PC-3 (cell line): Measurements from ENCODE around the gene KRT12. TPM values are rescaled to one million over a fixed set of nuclear protein-coding genes. Genes with fewer than 3 reads are reported as not detected.

Experiments used
- ATAC-seq: fragments of 200-7000 bp; cut with Tn5 transposase; 2 replicates; pipeline ENCODE4 v1.9.1; 2020; ENCODE audit warnings: mild to moderate bottlenecking, moderate library complexity
- BruUV-seq: library from RNA; stranded (reverse); fragments of 400-500 nt; replicated peaks from 2 replicates; lab custom pipeline; 2021; lab: Mats Ljungman, UMichigan
- CTCF ChIA-PET: fragments of 300-600 bp; sonication (Branson Sonifier 250); formaldehyde crosslinking; loops from one replicate; lab custom pipeline; 2022; ENCODE audit warnings: antibody characterized with exemption; lab: Charles Lee
- POLR2A ChIA-PET: fragments of 300-600 bp; sonication (Branson Sonifier 250); formaldehyde crosslinking; loops from one replicate; lab custom pipeline; 2022; ENCODE audit warnings: antibody characterized with exemption; ENCODE audit not compliant: unreplicated experiment; lab: Charles Lee
- DNase-seq: peaks from one replicate; pipeline ENCODE4 v3.0.0-alpha.2; 2015
- H2AFZ ChIP-seq: fragments of 300-600 bp; sonication (generic); 2 replicates; pipeline ENCODE4 v1.6.0; 2016; ENCODE audit warnings: antibody characterized with exemption, low read length
- H3F3A ChIP-seq: fragments of 300-600 bp; sonication (generic); one replicate; pipeline ENCODE4 v1.6.0; 2017; ENCODE audit warnings: antibody characterized with exemption, low read length, control low read depth, mild to moderate bottlenecking; ENCODE audit not compliant: unreplicated experiment
- H3K27ac ChIP-seq: fragments of 300-600 bp; sonication (generic); 2 replicates; pipeline ENCODE4 v1.5.1; 2016; ENCODE audit warnings: mild to moderate bottlenecking, low read length
- H3K27me3 ChIP-seq: fragments of 300-600 bp; sonication (generic); 2 replicates; pipeline ENCODE4 v1.6.1; 2016; ENCODE audit warnings: low read length, mixed read lengths
- H3K36me3 ChIP-seq: fragments of 300-600 bp; sonication (generic); 2 replicates; pipeline ENCODE4 v1.6.1; 2016; ENCODE audit warnings: low read depth, mixed run types, low read length, mixed read lengths
- H3K4me1 ChIP-seq: fragments of 300-600 bp; sonication (generic); 2 replicates; pipeline ENCODE4 v1.5.1; 2016; ENCODE audit warnings: low read length; ENCODE audit not compliant: insufficient read depth
- H3K4me2 ChIP-seq: fragments of 300-600 bp; sonication (generic); 2 replicates; pipeline ENCODE4 v1.6.0; 2016; ENCODE audit warnings: low read length
- H3K4me3 ChIP-seq: fragments of 300-600 bp; sonication (generic); 2 replicates; pipeline ENCODE4 v1.5.1; 2016; ENCODE audit warnings: mild to moderate bottlenecking, low read length, mixed read lengths
- H3K79me2 ChIP-seq: fragments of 300-600 bp; sonication (generic); 2 replicates; pipeline ENCODE4 v1.6.1; 2017; ENCODE audit warnings: low read length, mixed read lengths
- H3K9ac ChIP-seq: fragments of 300-600 bp; sonication (generic); 2 replicates; pipeline ENCODE4 v1.6.0; 2016; ENCODE audit warnings: mild to moderate bottlenecking, low read length
- H3K9me2 ChIP-seq: fragments of 300-600 bp; sonication (generic); replicated peaks from 2 replicates; pipeline ENCODE4 v1.6.1; 2016; ENCODE audit warnings: mixed run types, low read length, mixed read lengths
- H3K9me3 ChIP-seq: fragments of 300-600 bp; sonication (generic); 2 replicates; pipeline ENCODE4 v1.6.1; 2016; ENCODE audit warnings: low read length, mixed read lengths
- H4K20me1 ChIP-seq: fragments of 300-600 bp; sonication (generic); 2 replicates; pipeline ENCODE4 v1.6.1; 2016; ENCODE audit warnings: low read length, mixed read lengths
- EZH2 ChIP-seq: fragments of 300-600 bp; sonication (generic); IDR thresholded peaks from one replicate; pipeline ENCODE4 v1.6.1; 2017; ENCODE audit warnings: antibody characterized with exemption, mild to moderate bottlenecking, low read length; ENCODE audit not compliant: unreplicated experiment
- EZH2phosphoT487 ChIP-seq: fragments of 300-600 bp; sonication (generic); IDR thresholded peaks from 2 replicates; pipeline ENCODE4 v1.6.1; 2018; ENCODE audit warnings: mild to moderate bottlenecking, antibody characterized with exemption, low read length, borderline replicate concordance
- intact Hi-C: fragments of 100-400 bp; cut with micrococcal nuclease; formaldehyde crosslinking; loops from 2 replicates; pipeline ENCODE4 v1.9.0; 2023
- total RNA-seq: library from RNA; depleted of rRNA; stranded (reverse); fragments of >200 nt; gene quantifications from 2 replicates; pipeline ENCODE4 v1.2.3, GENCODE V29; 2014
- TF ChIP-seq, protein P1 (sequence below): fragments of 300-600 bp; sonication (generic); conservative IDR thresholded peaks from 2 replicates; pipeline ENCODE4 v1.5.1; 2017; ENCODE audit warnings: antibody characterized with exemption, low read depth, mild to moderate bottlenecking, low read length

Gene KRT12
- total RNA-seq, 1 experiment from 2014 or later: not detected

GRCh38 chr17:40850293-40850972, 16.6 kb downstream of the KRT12 start:
- peaks cover 41% of the 10 kb centered on the region for H3K4me1 ChIP-seq
- H3K27me3 ChIP-seq: no peaks in the 10 kb centered on the region
- H3K9me2 ChIP-seq: no peaks in the 10 kb centered on the region
- no peaks in the 10 kb centered on the region for H3K36me3 ChIP-seq
- no TSS peak for BruUV-seq
- ChIA-PET POLR2A (no interaction called here), CTCF (no interaction called here)
- no peak overlapping the region for H3K4me3 ChIP-seq
- DNase-seq (peak; percentile 51), ATAC-seq (no peak)
- intact Hi-C loops: loop anchor here (10.0 kb wide), 1 partner anchor 814 kb away; no protein-coding TSS in a partner anchor
- H4K20me1 ChIP-seq: no peaks in the 10 kb centered on the region
- H3K27ac ChIP-seq: peak overlapping the region; percentile 62
- no peaks in the 10 kb centered on the region for H3F3A ChIP-seq
- no peak overlapping the region for H2AFZ ChIP-seq
- H3K79me2 ChIP-seq: no peaks in the 10 kb centered on the region
- H3K4me2 ChIP-seq: 0 out of 2 replicates have a peak overlapping the region, but pooled peaks have one; percentile 21
- peak overlapping the region; percentile 9; the same call in 1 of the 2 replicates for H3K9ac ChIP-seq
- TF ChIP-seq, protein P1, sequence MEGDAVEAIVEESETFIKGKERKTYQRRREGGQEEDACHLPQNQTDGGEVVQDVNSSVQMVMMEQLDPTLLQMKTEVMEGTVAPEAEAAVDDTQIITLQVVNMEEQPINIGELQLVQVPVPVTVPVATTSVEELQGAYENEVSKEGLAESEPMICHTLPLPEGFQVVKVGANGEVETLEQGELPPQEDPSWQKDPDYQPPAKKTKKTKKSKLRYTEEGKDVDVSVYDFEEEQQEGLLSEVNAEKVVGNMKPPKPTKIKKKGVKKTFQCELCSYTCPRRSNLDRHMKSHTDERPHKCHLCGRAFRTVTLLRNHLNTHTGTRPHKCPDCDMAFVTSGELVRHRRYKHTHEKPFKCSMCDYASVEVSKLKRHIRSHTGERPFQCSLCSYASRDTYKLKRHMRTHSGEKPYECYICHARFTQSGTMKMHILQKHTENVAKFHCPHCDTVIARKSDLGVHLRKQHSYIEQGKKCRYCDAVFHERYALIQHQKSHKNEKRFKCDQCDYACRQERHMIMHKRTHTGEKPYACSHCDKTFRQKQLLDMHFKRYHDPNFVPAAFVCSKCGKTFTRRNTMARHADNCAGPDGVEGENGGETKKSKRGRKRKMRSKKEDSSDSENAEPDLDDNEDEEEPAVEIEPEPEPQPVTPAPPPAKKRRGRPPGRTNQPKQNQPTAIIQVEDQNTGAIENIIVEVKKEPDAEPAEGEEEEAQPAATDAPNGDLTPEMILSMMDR: no peak
- no peak for TF ChIP-seq EZH2phosphoT487
- TF ChIP-seq EZH2: no peak
- no peaks in the 10 kb centered on the region for H3K9me3 ChIP-seq

GRCh38 chr17:40849723-40850122, 17.3 kb downstream of the KRT12 start:
- Histone ChIP-seq H3K9me3 (no peaks in the 10 kb centered on the region), H3K4me1 (peaks cover 40% of the 10 kb centered on the region), H3K27me3 (no peaks in the 10 kb centered on the region), H3K9ac (peak overlapping the region; percentile 9; the same call in 1 of the 2 replicates), H3K4me3 (no peak overlapping the region), H3K79me2 (no peaks in the 10 kb centered on the region), H3F3A (no peaks in the 10 kb centered on the region), H3K27ac (peak overlapping the region; percentile 62), H3K36me3 (no peaks in the 10 kb centered on the region), H4K20me1 (no peaks in the 10 kb centered on the region), H3K9me2 (no peaks in the 10 kb centered on the region), H2AFZ (no peak overlapping the region), H3K4me2 (0 out of 2 replicates have a peak overlapping the region, but pooled peaks have one; percentile 18)
- CTCF ChIA-PET: no interaction called here
- BruUV-seq: no TSS peak
- DNase-seq (no peak), ATAC-seq (no peak)
- intact Hi-C loops: loop anchor here (10.0 kb wide), 1 partner anchor 815 kb away; no protein-coding TSS in a partner anchor
- TF ChIP-seq, protein P1: no peak
- no peak for TF ChIP-seq EZH2
- POLR2A ChIA-PET: no interaction called here
